AG10803 (cell line): ENCODE measurements around the gene PLD4.

Experiments used
- DNase-seq: peaks from one replicate; pipeline ENCODE4 v3.0.0; 2010; ENCODE audit warnings: low read depth
- H3K4me3 ChIP-seq: 2 replicates; pipeline ENCODE4 v1.5.1; 2011; ENCODE audit warnings: mild to moderate bottlenecking, low read length, control low read depth
- CTCF ChIP-seq: conservative IDR thresholded peaks from 2 replicates; pipeline ENCODE4 v1.5.1; 2011; ENCODE audit warnings: mild to moderate bottlenecking, low read length, control low read depth, inconsistent platforms

Gene PLD4

GRCh38 chr14:104953097-104953496, 28.4 kb downstream of the PLD4 start:
- no peak for DNase-seq
- no peak for TF ChIP-seq CTCF

DNA sequence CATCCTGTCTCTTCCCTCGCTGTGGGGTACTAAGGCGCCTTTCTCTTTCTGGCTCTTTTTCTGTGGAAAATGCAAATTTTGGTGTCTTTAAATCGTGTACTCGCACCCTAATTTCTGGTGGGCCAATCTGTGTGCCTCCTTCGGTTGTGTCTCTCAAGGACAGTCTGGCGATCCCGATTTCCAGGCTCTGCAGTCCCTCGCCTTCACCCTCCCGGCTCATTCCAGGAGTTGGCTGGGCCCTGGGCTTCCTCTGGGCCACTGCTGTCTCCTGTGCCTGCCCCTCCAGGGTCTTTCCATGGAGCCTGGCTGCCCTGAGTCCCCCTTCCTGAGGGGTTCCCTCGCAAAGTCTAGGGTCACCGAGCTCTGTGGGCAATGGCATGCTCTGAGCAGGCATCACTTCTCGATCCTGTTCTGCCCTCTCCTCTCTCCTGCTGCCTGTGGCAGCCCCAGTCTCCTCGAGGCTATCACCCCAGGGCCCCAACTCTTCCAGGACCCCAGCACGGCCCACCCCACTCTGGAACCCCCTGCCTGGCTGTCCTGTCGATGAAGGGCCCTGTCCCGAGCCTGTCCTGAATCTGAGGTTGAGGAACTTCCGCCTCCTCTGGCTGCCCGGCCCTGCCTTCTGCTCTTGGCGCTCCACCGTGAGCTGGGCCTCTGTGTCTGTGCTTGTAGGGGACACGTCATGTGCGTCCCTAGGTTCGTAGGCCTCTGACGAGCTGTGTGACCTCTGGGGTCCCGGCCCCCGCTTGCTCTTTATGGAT, 29.4 kb downstream of the PLD4 start:
- no peak overlapping the region for H3K4me3 ChIP-seq
- TF ChIP-seq CTCF: no peak
- no peak for DNase-seq

More at GRCh38 chr14:104953097-104953496, 28.4 kb downstream of the PLD4 start:
- H3K4me3 ChIP-seq: no peak overlapping the region

DNA sequence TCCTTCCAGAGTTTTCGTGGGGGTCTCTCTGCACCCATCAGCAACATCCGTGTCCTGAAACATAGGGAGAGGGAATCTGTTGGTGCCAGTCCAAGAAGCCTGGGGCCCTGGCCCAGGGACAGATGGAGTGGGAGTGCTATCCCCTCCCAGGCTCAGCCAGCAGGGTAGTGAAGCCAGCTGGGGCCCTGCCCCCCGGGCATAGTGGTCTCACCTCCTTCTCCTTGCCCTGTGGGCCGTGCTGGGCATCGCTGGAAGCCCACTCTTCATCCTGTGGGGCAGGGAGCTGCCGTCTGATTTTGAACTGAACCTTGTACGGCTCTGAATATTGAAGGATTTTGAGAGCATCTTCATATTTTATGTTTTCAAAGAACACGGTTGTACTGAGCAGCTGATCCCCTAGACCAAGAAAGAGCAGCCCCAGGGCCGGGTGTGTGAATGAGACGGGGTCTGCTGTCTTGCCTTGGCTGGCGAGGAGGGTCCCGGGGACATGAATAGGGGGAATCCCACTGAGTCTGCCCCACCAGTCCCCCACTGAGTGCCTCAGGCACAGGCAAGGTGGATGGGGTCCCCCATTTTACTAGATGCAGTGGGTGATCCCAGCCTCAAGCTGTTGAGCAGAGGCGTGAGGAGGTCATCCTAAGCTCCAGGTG, 30.2 kb downstream of the PLD4 start:
- H3K4me3 ChIP-seq: no peak overlapping the region
- DNase-seq: no peak
- TF ChIP-seq CTCF: no peak

DNA sequence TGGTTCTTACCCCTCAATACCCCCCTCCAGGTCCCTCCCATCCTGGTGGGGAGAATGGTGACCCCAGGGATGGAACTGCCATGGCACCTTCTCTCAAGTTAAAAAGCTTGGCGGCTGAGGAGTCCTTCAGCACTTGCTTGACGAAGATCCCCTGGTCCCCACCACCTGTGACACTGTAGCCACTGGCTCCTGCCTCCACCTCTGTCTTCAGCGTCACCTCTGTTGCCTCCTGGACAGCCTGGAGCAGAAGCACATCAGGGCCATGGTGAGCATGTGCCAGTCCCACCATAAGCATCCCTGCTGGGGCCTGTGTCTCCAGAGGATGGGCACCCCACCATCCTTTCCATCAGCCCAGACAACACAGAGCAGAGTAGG, 30.7 kb downstream of the PLD4 start:
- TF ChIP-seq CTCF: no peak

DNA sequence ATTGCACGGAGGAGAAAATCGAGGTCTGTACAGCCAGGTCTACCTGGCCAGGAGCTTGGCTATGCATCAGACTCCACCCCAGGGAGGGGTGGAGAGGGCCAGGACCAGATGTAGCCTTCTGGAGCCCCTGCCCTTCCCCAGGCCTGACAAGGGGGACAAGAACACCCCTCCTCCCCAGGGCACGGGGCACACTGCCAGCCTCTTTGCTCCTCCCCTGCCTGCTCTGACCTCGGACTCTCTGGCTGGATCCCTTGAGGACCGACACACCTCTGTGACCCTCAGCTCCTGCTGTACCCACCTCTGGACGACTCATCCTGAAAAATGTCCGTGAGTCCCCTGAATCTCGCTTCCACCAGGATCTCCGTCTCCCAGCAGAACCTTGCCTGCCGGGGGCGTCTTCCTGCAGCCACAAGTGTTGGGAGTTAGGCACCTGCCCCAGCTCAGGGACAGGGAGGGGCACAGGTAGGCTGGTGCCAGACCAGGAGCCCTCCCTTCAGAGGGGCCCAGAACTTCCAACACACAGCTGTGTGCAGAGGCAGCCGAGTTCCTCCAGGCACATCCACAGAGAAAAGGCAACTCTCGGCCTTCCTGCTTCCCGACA, 31.7 kb downstream of the PLD4 start:
- H3K4me3 ChIP-seq: no peak overlapping the region
- no peak for TF ChIP-seq CTCF
- no peak for DNase-seq

More for the DNA sequence above, 30.7 kb downstream of the PLD4 start:
- no peak overlapping the region for H3K4me3 ChIP-seq
- DNase-seq: no peak

GRCh38 chr14:104957146-104958113, 32.8 kb downstream of the PLD4 start:
- no peak for DNase-seq
- H3K4me3 ChIP-seq: no peak overlapping the region
- TF ChIP-seq CTCF: no peak
